Left lung (tissue), 10 donors: Measurements from ENCODE around the gene PCDHGA3. TPM values are rescaled to one million over a fixed set of nuclear protein-coding genes. Genes with fewer than 3 reads are reported as not detected.
"Not testable (repeated sequence)": the region's sequence is repeated elsewhere in the genome, so short reads cannot be mapped to it uniquely, and the experiment has no call there.

Source experiments
- ATAC-seq: fragments of 200-7000 bp; cut with Tn5 transposase; one replicate; pipeline ENCODE4 v1.9.1; 2020; ENCODE audit warnings: moderate library complexity
- DNase-seq, 4 donors: peaks; one replicate each; pipeline ENCODE4 v3.0.0-alpha.2; 2013 to 2020
- H3K27ac ChIP-seq, 2 donors: fragments of 200-600 bp; sonication (generic) in 1 of 2; one replicate each; pipeline versions ENCODE4 v1.5.0 to v1.8.0; 2020 to 2021
- H3K27me3 ChIP-seq, 2 donors: fragments of 200-600 bp; sonication (generic) in 1 of 2; one replicate each; pipeline versions ENCODE4 v1.5.0 to v1.8.0; 2020 to 2021
- H3K36me3 ChIP-seq, 2 donors: fragments of 200-600 bp; sonication (generic) in 1 of 2; one replicate each; pipeline versions ENCODE4 v1.5.0 to v1.8.0; 2020 to 2021
- H3K4me1 ChIP-seq, 2 donors: fragments of 200-600 bp; one replicate each; pipeline ENCODE4 v1.8.0; 2021
- H3K4me3 ChIP-seq, 2 donors: fragments of 200-600 bp; sonication (generic) in 1 of 2; one replicate each; pipeline versions ENCODE4 v1.5.0 to v1.8.0; 2020 to 2021; ENCODE audit warnings: mild to moderate bottlenecking in 1 of 2
- H3K9me3 ChIP-seq, 2 donors: fragments of 200-600 bp; sonication (generic) in 1 of 2; one replicate each; pipeline versions ENCODE4 v1.5.0 to v1.8.0; 2020 to 2021
- intact Hi-C, 2 donors: fragments of 100-400 bp; cut with DNase I; formaldehyde crosslinking; loops; one replicate each; pipeline versions ENCODE4 v1.11.2 to v1.14.2; 2022
- polyA plus RNA-seq, 6 donors: library from polyadenylated mRNA; unstranded; fragments of 120-200 nt; gene quantifications; one replicate each; pipeline ENCODE4 v1.2.1, GENCODE V29; 2013; ENCODE audit not compliant: insufficient read length in 6 of 6
- total RNA-seq, 2 donors: library from RNA; stranded (reverse); fragmentation: NEBNext Ultra II Directional; extraction: Animal tissue kit (Norgen Biotek cat#: 25700); gene quantifications; one replicate each; pipeline ENCODE4 v1.2.1, GENCODE V29; 2021
- TF ChIP-seq, protein P1 (sequence below), 2 donors: fragments of 200-600 bp; sonication (generic) in 1 of 2; IDR thresholded peaks; one replicate each; pipeline versions ENCODE4 v1.5.0 to v1.8.0; 2021; ENCODE audit warnings: antibody characterized with exemption in 2 of 2
- donor health status: DM: no; HTN: yes; CAD: no.
- donor health status: DM: no; HTN: no; CAD: no.

PCDHGA3 gene
- total and polyA plus RNA-seq, 8 donors, result 1.4 to 4.4 (median 3.0) TPM

DNA sequence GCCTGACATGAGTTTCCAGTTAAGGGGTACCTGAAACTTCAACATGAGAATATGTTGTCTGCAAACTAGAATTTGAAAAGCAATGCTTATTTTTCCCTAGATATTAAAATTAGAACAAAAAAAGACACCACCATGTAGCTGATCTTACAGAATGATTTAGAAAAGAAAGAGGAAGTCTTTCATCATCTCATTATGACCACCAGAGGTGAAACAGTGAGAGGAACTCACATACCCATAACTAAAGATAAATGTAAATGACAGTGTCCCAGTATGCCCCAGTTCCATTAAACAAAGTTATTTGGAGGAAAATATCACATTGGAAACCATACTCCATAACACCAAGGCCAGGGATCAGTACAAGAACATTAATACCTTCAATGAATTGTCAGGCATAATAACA, 29.9 kb upstream of the PCDHGA3 start:
- DNase-seq (no peak), ATAC-seq (no peak)
- Histone ChIP-seq H3K27ac (no peak overlapping the region), H3K4me3 (no peak overlapping the region), H3K27me3 (no peaks in the 10 kb centered on the region), H3K36me3 (peaks cover 0 to 60% of the 10 kb centered on the region in 2 donors), H3K4me1 (no peaks in the 10 kb centered on the region), H3K9me3 (peaks cover 5 to 100% of the 10 kb centered on the region in 2 donors)
- TF ChIP-seq, protein P1, sequence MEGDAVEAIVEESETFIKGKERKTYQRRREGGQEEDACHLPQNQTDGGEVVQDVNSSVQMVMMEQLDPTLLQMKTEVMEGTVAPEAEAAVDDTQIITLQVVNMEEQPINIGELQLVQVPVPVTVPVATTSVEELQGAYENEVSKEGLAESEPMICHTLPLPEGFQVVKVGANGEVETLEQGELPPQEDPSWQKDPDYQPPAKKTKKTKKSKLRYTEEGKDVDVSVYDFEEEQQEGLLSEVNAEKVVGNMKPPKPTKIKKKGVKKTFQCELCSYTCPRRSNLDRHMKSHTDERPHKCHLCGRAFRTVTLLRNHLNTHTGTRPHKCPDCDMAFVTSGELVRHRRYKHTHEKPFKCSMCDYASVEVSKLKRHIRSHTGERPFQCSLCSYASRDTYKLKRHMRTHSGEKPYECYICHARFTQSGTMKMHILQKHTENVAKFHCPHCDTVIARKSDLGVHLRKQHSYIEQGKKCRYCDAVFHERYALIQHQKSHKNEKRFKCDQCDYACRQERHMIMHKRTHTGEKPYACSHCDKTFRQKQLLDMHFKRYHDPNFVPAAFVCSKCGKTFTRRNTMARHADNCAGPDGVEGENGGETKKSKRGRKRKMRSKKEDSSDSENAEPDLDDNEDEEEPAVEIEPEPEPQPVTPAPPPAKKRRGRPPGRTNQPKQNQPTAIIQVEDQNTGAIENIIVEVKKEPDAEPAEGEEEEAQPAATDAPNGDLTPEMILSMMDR (IDR thresholded peaks at IDR 0.05), result no peak
- intact Hi-C loops, result no loop called here

DNA sequence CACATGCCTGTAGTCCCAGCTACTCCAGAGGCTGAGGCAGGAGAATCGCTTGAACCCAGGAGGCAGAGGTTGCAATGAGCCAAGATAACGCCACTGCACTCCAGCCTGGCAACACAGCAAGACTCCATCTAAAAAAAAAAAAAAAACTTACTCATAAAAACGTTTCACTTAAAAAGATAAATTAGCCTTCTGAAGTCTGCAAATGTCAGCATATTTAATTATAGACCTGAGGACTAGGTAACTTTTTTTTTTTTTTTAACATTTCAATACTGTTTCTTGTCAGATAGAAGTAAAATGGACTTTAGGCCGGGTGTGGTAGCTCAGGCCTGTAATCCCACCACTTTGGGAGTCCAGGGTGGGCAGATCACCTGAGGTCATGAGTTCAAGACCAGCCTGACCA, 26.7 kb upstream of the PCDHGA3 start:
- intact Hi-C loops, result not testable (repeated sequence)
- H3K9me3 ChIP-seq, result peaks cover 6 to 97% of the 10 kb centered on the region in 2 donors

DNA sequence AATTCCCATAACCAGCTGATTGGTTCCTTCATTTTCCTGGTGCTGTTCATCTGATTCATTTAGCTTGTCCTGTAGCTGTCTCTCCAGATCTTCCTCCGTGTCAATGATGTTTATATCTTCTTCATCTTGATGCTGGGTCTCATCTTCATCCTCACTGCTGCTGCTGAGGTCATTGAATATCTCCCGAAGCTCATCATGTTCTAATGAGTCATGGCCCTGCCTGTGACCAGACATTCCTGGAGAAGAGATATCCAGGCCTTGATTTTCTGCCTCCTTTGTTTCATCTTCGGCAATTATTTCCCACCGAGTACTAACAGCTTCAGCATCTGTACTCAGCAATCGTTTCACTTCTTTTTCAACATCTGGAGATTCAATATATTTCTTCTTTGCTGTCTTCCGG, 24.4 kb upstream of the PCDHGA3 start:
- Histone ChIP-seq H3K36me3 (peaks cover 0 to 55% of the 10 kb centered on the region in 2 donors), H3K27me3 (no peaks in the 10 kb centered on the region), H3K4me1 (peaks cover 0 to 12% of the 10 kb centered on the region in 2 donors), H3K9me3 (peaks cover 6 to 97% of the 10 kb centered on the region in 2 donors), H3K27ac (no peak overlapping the region), H3K4me3 (no peak overlapping the region)
- no peak for DNase-seq
- TF ChIP-seq, protein P1 (IDR thresholded peaks at IDR 0.05), result no peak
- no peak for ATAC-seq
- intact Hi-C loops, result no loop called here

More for the DNA sequence above, 26.7 kb upstream of the PCDHGA3 start:
- not testable (repeated sequence) for H3K27ac ChIP-seq, H3K4me3 ChIP-seq, ATAC-seq, H3K27me3 ChIP-seq, DNase-seq
- peaks cover 0 to 72% of the 10 kb centered on the region in 2 donors for H3K36me3 ChIP-seq
- peaks cover 0 to 12% of the 10 kb centered on the region in 2 donors for H3K4me1 ChIP-seq

DNA sequence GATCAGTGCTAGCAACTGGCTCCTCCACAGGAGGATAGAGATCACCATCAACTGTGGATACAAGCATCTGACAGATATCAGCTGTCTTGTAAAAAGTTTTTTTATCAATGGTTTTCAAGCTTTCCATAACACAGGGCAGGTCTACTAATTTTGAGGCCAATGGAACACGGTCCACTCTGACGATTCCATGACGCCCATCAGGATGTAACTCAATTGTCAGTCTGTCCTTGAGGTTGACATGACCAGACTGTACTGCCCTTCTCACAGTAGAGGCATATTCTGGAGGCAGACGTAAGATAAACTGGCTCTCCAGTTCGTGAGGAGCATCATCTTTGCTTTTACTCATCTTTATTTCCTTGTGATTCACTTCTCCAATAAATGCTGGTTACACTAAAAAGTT, 23.9 kb upstream of the PCDHGA3 start:
- peaks cover 0 to 51% of the 10 kb centered on the region in 2 donors for H3K36me3 ChIP-seq
- TF ChIP-seq, protein P1 (IDR thresholded peaks at IDR 0.05), result no peak
- DNase-seq (no peak), ATAC-seq (no peak)
- peaks cover 0 to 12% of the 10 kb centered on the region in 2 donors for H3K4me1 ChIP-seq
- no peaks in the 10 kb centered on the region for H3K27me3 ChIP-seq
- peak overlapping the region; percentile 51 to 74 for H3K4me3 ChIP-seq
- peaks cover 6 to 96% of the 10 kb centered on the region in 2 donors for H3K9me3 ChIP-seq
- intact Hi-C loops, result no loop called here
- peak overlapping the region in 1 of 2 donors; percentile 98 for H3K27ac ChIP-seq

DNA sequence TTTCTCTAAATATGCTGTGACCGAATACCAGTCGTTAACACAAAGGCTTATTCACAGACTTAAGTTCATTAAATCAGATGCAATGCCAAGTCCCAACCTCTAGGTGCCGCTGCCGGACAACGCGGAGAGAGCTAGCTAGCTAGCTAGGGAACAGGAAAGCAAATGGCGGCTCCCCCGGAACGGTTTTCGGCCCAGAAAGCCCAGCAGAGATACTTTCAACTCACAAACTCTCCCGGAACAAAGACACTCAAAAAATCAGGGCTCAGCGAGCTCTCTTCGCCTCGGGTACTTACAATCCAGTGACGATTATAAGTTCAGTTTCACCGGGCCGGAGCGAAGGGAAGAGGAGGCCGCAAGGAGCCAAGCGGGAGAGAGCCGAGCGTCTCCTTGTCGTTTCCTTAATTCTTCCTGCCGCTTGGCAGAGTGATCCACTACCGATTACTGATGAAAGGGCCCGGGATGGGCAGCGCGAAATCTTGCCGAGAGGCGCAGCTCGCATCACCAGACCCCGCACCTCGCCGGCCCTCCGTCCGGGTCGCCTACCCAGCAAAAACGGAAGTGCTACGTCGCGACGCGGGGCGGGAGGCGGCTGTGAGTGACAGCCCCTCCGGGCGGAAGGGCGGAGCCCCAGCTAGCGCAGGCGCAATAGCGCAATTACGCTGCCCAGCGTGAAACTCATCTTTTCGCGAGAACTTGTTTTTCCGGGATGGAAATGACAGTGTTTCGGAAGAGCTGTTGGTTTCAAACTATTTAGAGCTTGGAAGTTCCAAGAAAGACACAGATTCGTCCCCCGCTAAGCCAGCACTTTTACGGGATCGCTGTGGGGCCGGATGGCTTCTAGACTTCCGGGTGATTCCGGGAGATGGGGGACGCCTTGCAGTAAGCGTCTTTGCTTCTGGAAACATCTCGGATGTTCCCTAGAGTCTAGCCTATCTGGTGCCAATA, 23.1 kb upstream of the PCDHGA3 start, which contains the start of gene TAF7:
TSS of gene TAF7 (minus strand) at position 560 of the 945 bp plus-strand sequence. CDS start 740 bp downstream, outside the sequence.
- H3K27me3 ChIP-seq, result no peaks in the 10 kb centered on the region
- ATAC-seq, result peak; percentile 99
- H3K27ac ChIP-seq, result peak within 1 kb of the TSS; percentile 91 to 98
- peaks cover 0 to 12% of the 10 kb centered on the region in 2 donors for H3K4me1 ChIP-seq
- H3K36me3 ChIP-seq, result peaks cover 0 to 44% of the 10 kb centered on the region in 2 donors
- intact Hi-C loops, result no loop called here
- peak within 1 kb of the TSS; percentile 51 to 74 for H3K4me3 ChIP-seq
- TF ChIP-seq, protein P1 (IDR thresholded peaks at IDR 0.05), result peak; percentile 58 to 70
- DNase-seq, result peak; percentile 93 to 97 (median 96)
- H3K9me3 ChIP-seq, result peaks cover 6 to 89% of the 10 kb centered on the region in 2 donors
